Left colon (tissue), 2 donors: ENCODE measurements around the gene ZBTB48. TPM values are rescaled to one million over a fixed set of nuclear protein-coding genes. Genes with fewer than 3 reads are reported as not detected.
"Not testable (repeated sequence)": the region's sequence is repeated elsewhere in the genome, so short reads cannot be mapped to it uniquely, and the experiment has no call there.

Source experiments
- ATAC-seq: fragments of 200-7000 bp; cut with Tn5 transposase; one replicate; pipeline ENCODE4 v1.9.1; 2020; ENCODE audit warnings: mild to moderate bottlenecking, moderate library complexity
- DNase-seq, 2 donors: peaks; one replicate each; pipeline ENCODE4 v3.0.0-alpha.2; 2020
- intact Hi-C, 2 donors: fragments of 100-400 bp; cut with DNase I in 1 of 2; cut with micrococcal nuclease in 1 of 2; formaldehyde crosslinking; loops; one replicate each; pipeline versions ENCODE4 v1.11.2 to v1.14.0; 2022; cut with DNase I, micrococcal nuclease
- total RNA-seq, 2 donors: library from RNA; stranded (reverse); fragmentation: NEBNext Ultra II Directional; extraction: Animal tissue kit (Norgen Biotek cat#: 25700); gene quantifications; one replicate each; pipeline ENCODE4 v1.2.1, GENCODE V29; 2021
- donor health status: DM: no; HTN: no; CAD: no.
- donor health status: DM: yes; HTN: yes; CAD: no.

ZBTB48 gene
- total RNA-seq, 2 donors from 2014 or later, result 32.4 to 43.2 TPM

- intact Hi-C loops, result no loop called here
- ATAC-seq (peak; percentile 44), DNase-seq (peak; percentile 37 to 44)
Observed at GRCh38 chr1:6625584-6626149, 45.9 kb downstream of the ZBTB48 start.

GRCh38 chr1:6627031-6627430 is 47.2 kb downstream of the ZBTB48 start:
- DNase-seq (no peak), ATAC-seq (no peak)
- intact Hi-C loops, result no loop called here

GRCh38 chr1:6627841-6628545 is 48.2 kb downstream of the ZBTB48 start:
- no peak for ATAC-seq
- intact Hi-C loops, result no loop called here
- no peak for DNase-seq

GRCh38 chr1:6628971-6629479 is 49.2 kb downstream of the ZBTB48 start:
- intact Hi-C loops, result no loop called here
- no peak for ATAC-seq
- no peak for DNase-seq

- ATAC-seq (no peak), DNase-seq (no peak)
- intact Hi-C loops, result loop anchor here in 1 of 2 donors (10.0 kb wide), 1 partner anchor 75 kb away; the partner anchor contains the start of genes NOL9 and TAS1R1
Observed at GRCh38 chr1:6630027-6630426, 50.2 kb downstream of the ZBTB48 start.

- DNase-seq, result no peak
- ATAC-seq, result no peak
- intact Hi-C loops, result loop anchor here in 1 of 2 donors (10.0 kb wide), 1 partner anchor 76 kb away; the partner anchor contains the start of genes NOL9 and TAS1R1
Observed at GRCh38 chr1:6631058-6631457, 51.3 kb downstream of the ZBTB48 start.

- DNase-seq (no peak), ATAC-seq (no peak)
- intact Hi-C loops, result loop anchor here in 1 of 2 donors (10.0 kb wide), 1 partner anchor 78 kb away; the partner anchor contains the start of genes NOL9 and TAS1R1
Observed at GRCh38 chr1:6632588-6633514, 53.1 kb downstream of the ZBTB48 start.

GRCh38 chr1:6634371-6635052 is 54.7 kb downstream of the ZBTB48 start:
- intact Hi-C loops, result loop anchor here in 1 of 2 donors (10.0 kb wide), 1 partner anchor 80 kb away; the partner anchor contains the start of genes NOL9 and TAS1R1

GRCh38 chr1:6635161-6635909 is 55.5 kb downstream of the ZBTB48 start:
- DNase-seq, result no peak
- intact Hi-C loops, result loop anchor here in 1 of 2 donors (10.0 kb wide), 1 partner anchor 81 kb away; the partner anchor contains the start of genes NOL9 and TAS1R1
- ATAC-seq, result peak; percentile 5

More at GRCh38 chr1:6634371-6635052, 54.7 kb downstream of the ZBTB48 start:
- DNase-seq (peak; percentile 49 to 78), ATAC-seq (peak; percentile 86)

GRCh38 chr1:6635910-6636760 is 56.3 kb downstream of the ZBTB48 start:
- no peak for DNase-seq
- no peak for ATAC-seq
- intact Hi-C loops, result loop anchor here in 1 of 2 donors (10.0 kb wide), 1 partner anchor 81 kb away; the partner anchor contains the start of genes NOL9 and TAS1R1

- intact Hi-C loops, result loop anchor here in 1 of 2 donors (10.0 kb wide), 1 partner anchor 82 kb away; the partner anchor contains the start of genes NOL9 and TAS1R1
- ATAC-seq, DNase-seq: not testable (repeated sequence)
Observed at GRCh38 chr1:6636778-6637177, 57.0 kb downstream of the ZBTB48 start.

- intact Hi-C loops, result loop anchor here in 1 of 2 donors (10.0 kb wide), 1 partner anchor 83 kb away; the partner anchor contains the start of genes NOL9 and TAS1R1
- no peak for DNase-seq
Observed at GRCh38 chr1:6637770-6638169, 58.0 kb downstream of the ZBTB48 start.

GRCh38 chr1:6638226-6638625 is 58.4 kb downstream of the ZBTB48 start:
- intact Hi-C loops, result loop anchor here in 1 of 2 donors (10.0 kb wide), 1 partner anchor 83 kb away; the partner anchor contains the start of genes NOL9 and TAS1R1
- peak; percentile 41 to 48 for DNase-seq
- no peak for ATAC-seq

More at GRCh38 chr1:6637770-6638169, 58.0 kb downstream of the ZBTB48 start:
- no peak for ATAC-seq
